ENCODE data around the gene PRDM16.

The PRDM16 gene

GRCh38 chr1:3105167-3105863, 36.3 kb downstream of the PRDM16 start:
- H3K4me2 ChIP-seq (ENCODE audit: low read length) = no peak overlapping the region
- H3K27me3 ChIP-seq (ENCODE audit: control insufficient read depth, insufficient read depth, low read length) = no peaks in the 10 kb centered on the region
- no peak overlapping the region for H3K9ac ChIP-seq (ENCODE audit: low read depth, low read length)
- no peak overlapping the region for H3K4me3 ChIP-seq (ENCODE audit: low read length)
- no peaks in the 10 kb centered on the region for H3K36me3 ChIP-seq (ENCODE audit: insufficient read depth, low read length)
- H3K4me1 ChIP-seq (ENCODE audit: control insufficient read depth, insufficient read depth, low read length) = no peaks in the 10 kb centered on the region
- H3K9me3 ChIP-seq (replicated peaks; ENCODE audit: low read length) = no peaks in the 10 kb centered on the region

- no peak overlapping the region for H3K9ac ChIP-seq (ENCODE audit: low read depth, low read length)
These were observed 37.2 kb downstream of the PRDM16 start for GRCh38 chr1:3106216-3106615.

GRCh38 chr1:3107201-3107600, 38.2 kb downstream of the PRDM16 start:
- H3K36me3 ChIP-seq (ENCODE audit: insufficient read depth, low read length) = no peaks in the 10 kb centered on the region
- no peaks in the 10 kb centered on the region for H3K27me3 ChIP-seq (ENCODE audit: control insufficient read depth, insufficient read depth, low read length)
- no peak overlapping the region for H3K4me2 ChIP-seq (ENCODE audit: low read length)
- no peak overlapping the region for H3K9ac ChIP-seq (ENCODE audit: low read depth, low read length)
- H3K4me3 ChIP-seq (ENCODE audit: low read length) = no peak overlapping the region
- H3K9me3 ChIP-seq (replicated peaks; ENCODE audit: low read length) = no peaks in the 10 kb centered on the region
- no peaks in the 10 kb centered on the region for H3K4me1 ChIP-seq (ENCODE audit: control insufficient read depth, insufficient read depth, low read length)

More at GRCh38 chr1:3106216-3106615, 37.2 kb downstream of the PRDM16 start:
- H3K4me1 ChIP-seq (ENCODE audit: control insufficient read depth, insufficient read depth, low read length) = no peaks in the 10 kb centered on the region
- no peaks in the 10 kb centered on the region for H3K9me3 ChIP-seq (replicated peaks; ENCODE audit: low read length)
- no peaks in the 10 kb centered on the region for H3K36me3 ChIP-seq (ENCODE audit: insufficient read depth, low read length)
- no peak overlapping the region for H3K4me3 ChIP-seq (ENCODE audit: low read length)
- H3K27me3 ChIP-seq (ENCODE audit: control insufficient read depth, insufficient read depth, low read length) = no peaks in the 10 kb centered on the region
- no peak overlapping the region for H3K4me2 ChIP-seq (ENCODE audit: low read length)

GRCh38 chr1:3109355-3109754, 40.4 kb downstream of the PRDM16 start:
- H3K36me3 ChIP-seq (ENCODE audit: insufficient read depth, low read length) = no peaks in the 10 kb centered on the region
- H3K9ac ChIP-seq (ENCODE audit: low read depth, low read length) = no peak overlapping the region
- no peaks in the 10 kb centered on the region for H3K27me3 ChIP-seq (ENCODE audit: control insufficient read depth, insufficient read depth, low read length)
- no peak overlapping the region for H3K4me2 ChIP-seq (ENCODE audit: low read length)
- no peaks in the 10 kb centered on the region for H3K4me1 ChIP-seq (ENCODE audit: control insufficient read depth, insufficient read depth, low read length)
- no peaks in the 10 kb centered on the region for H3K9me3 ChIP-seq (replicated peaks; ENCODE audit: low read length)
- H3K4me3 ChIP-seq (ENCODE audit: low read length) = no peak overlapping the region

- Histone ChIP-seq H3K4me3 (ENCODE audit: low read length) (no peak overlapping the region), H3K27me3 (ENCODE audit: control insufficient read depth, insufficient read depth, low read length) (no peaks in the 10 kb centered on the region), H3K9ac (ENCODE audit: low read depth, low read length) (no peak overlapping the region), H3K4me1 (ENCODE audit: control insufficient read depth, insufficient read depth, low read length) (no peaks in the 10 kb centered on the region), H3K4me2 (ENCODE audit: low read length) (no peak overlapping the region), H3K9me3 (replicated peaks; ENCODE audit: low read length) (peaks cover 1% of the 10 kb centered on the region), H3K36me3 (ENCODE audit: insufficient read depth, low read length) (no peaks in the 10 kb centered on the region)
These were observed 42.5 kb downstream of the PRDM16 start for GRCh38 chr1:3111348-3112021.

GRCh38 chr1:3112526-3112925, 43.5 kb downstream of the PRDM16 start:
- Histone ChIP-seq H3K27me3 (ENCODE audit: control insufficient read depth, insufficient read depth, low read length) (no peaks in the 10 kb centered on the region), H3K9me3 (replicated peaks; ENCODE audit: low read length) (peaks cover 4% of the 10 kb centered on the region), H3K4me3 (ENCODE audit: low read length) (no peak overlapping the region), H3K36me3 (ENCODE audit: insufficient read depth, low read length) (no peaks in the 10 kb centered on the region), H3K4me1 (ENCODE audit: control insufficient read depth, insufficient read depth, low read length) (no peaks in the 10 kb centered on the region), H3K9ac (ENCODE audit: low read depth, low read length) (no peak overlapping the region), H3K4me2 (ENCODE audit: low read length) (no peak overlapping the region)

GRCh38 chr1:3113047-3113740, 44.2 kb downstream of the PRDM16 start:
- Histone ChIP-seq H3K36me3 (ENCODE audit: insufficient read depth, low read length) (no peaks in the 10 kb centered on the region), H3K9ac (ENCODE audit: low read depth, low read length) (no peak overlapping the region), H3K4me1 (ENCODE audit: control insufficient read depth, insufficient read depth, low read length) (no peaks in the 10 kb centered on the region), H3K9me3 (replicated peaks; ENCODE audit: low read length) (peaks cover 4% of the 10 kb centered on the region), H3K4me2 (ENCODE audit: low read length) (no peak overlapping the region), H3K27me3 (ENCODE audit: control insufficient read depth, insufficient read depth, low read length) (no peaks in the 10 kb centered on the region), H3K4me3 (ENCODE audit: low read length) (no peak overlapping the region)

GRCh38 chr1:3113741-3114056, 44.7 kb downstream of the PRDM16 start:
- Histone ChIP-seq H3K9me3 (replicated peaks; ENCODE audit: low read length) (peaks cover 4% of the 10 kb centered on the region), H3K27me3 (ENCODE audit: control insufficient read depth, insufficient read depth, low read length) (no peaks in the 10 kb centered on the region), H3K9ac (ENCODE audit: low read depth, low read length) (no peak overlapping the region), H3K4me3 (ENCODE audit: low read length) (no peak overlapping the region), H3K4me2 (ENCODE audit: low read length) (no peak overlapping the region), H3K36me3 (ENCODE audit: insufficient read depth, low read length) (no peaks in the 10 kb centered on the region), H3K4me1 (ENCODE audit: control insufficient read depth, insufficient read depth, low read length) (no peaks in the 10 kb centered on the region)

GRCh38 chr1:3114131-3114744, 45.2 kb downstream of the PRDM16 start:
- no peak overlapping the region for H3K9ac ChIP-seq (ENCODE audit: low read depth, low read length)
- no peaks in the 10 kb centered on the region for H3K4me1 ChIP-seq (ENCODE audit: control insufficient read depth, insufficient read depth, low read length)
- H3K36me3 ChIP-seq (ENCODE audit: insufficient read depth, low read length) = no peaks in the 10 kb centered on the region
- H3K4me2 ChIP-seq (ENCODE audit: low read length) = no peak overlapping the region
- H3K27me3 ChIP-seq (ENCODE audit: control insufficient read depth, insufficient read depth, low read length) = no peaks in the 10 kb centered on the region
- peaks cover 4% of the 10 kb centered on the region for H3K9me3 ChIP-seq (replicated peaks; ENCODE audit: low read length)
- no peak overlapping the region for H3K4me3 ChIP-seq (ENCODE audit: low read length)

- H3K4me1 ChIP-seq (ENCODE audit: control insufficient read depth, insufficient read depth, low read length) = no peaks in the 10 kb centered on the region
- no peak overlapping the region for H3K4me2 ChIP-seq (ENCODE audit: low read length)
- no peaks in the 10 kb centered on the region for H3K36me3 ChIP-seq (ENCODE audit: insufficient read depth, low read length)
- H3K9me3 ChIP-seq (replicated peaks; ENCODE audit: low read length) = peaks cover 4% of the 10 kb centered on the region
- no peak overlapping the region for H3K9ac ChIP-seq (ENCODE audit: low read depth, low read length)
- no peaks in the 10 kb centered on the region for H3K27me3 ChIP-seq (ENCODE audit: control insufficient read depth, insufficient read depth, low read length)
- no peak overlapping the region for H3K4me3 ChIP-seq (ENCODE audit: low read length)
These were observed 45.8 kb downstream of the PRDM16 start for GRCh38 chr1:3114846-3115245.

- H3K36me3 ChIP-seq (ENCODE audit: insufficient read depth, low read length) = no peaks in the 10 kb centered on the region
- no peak overlapping the region for H3K9ac ChIP-seq (ENCODE audit: low read depth, low read length)
- peaks cover 4% of the 10 kb centered on the region for H3K9me3 ChIP-seq (replicated peaks; ENCODE audit: low read length)
- no peak overlapping the region for H3K4me3 ChIP-seq (ENCODE audit: low read length)
- no peaks in the 10 kb centered on the region for H3K27me3 ChIP-seq (ENCODE audit: control insufficient read depth, insufficient read depth, low read length)
- H3K4me1 ChIP-seq (ENCODE audit: control insufficient read depth, insufficient read depth, low read length) = no peaks in the 10 kb centered on the region
- no peak overlapping the region for H3K4me2 ChIP-seq (ENCODE audit: low read length)
These were observed 46.5 kb downstream of the PRDM16 start for GRCh38 chr1:3115275-3116149.

All from skeletal muscle satellite cell (primary cell).